IMR-90 (cell line): ENCODE results near the gene ATP5PB.

Experiments
- CEBPB ChIP-seq: IDR thresholded peaks from 2 replicates; pipeline ENCODE4 v1.6.1; 2012; ENCODE audit warnings: low read depth, low read length, improper control_type of control experiment
- CHD1 ChIP-seq: IDR thresholded peaks from 2 replicates; pipeline ENCODE4 v1.6.1; 2012; ENCODE audit warnings: low read depth, low read length, improper control_type of control experiment
- MAFK ChIP-seq: IDR thresholded peaks from 2 replicates; pipeline ENCODE4 v1.6.1; 2012; ENCODE audit warnings: low read depth, low read length, improper control_type of control experiment
- MAZ ChIP-seq: IDR thresholded peaks from 2 replicates; pipeline ENCODE4 v1.6.1; 2012; ENCODE audit warnings: low read depth, mild to moderate bottlenecking, low read length, improper control_type of control experiment, moderate library complexity, borderline replicate concordance
- MXI1 ChIP-seq: IDR thresholded peaks from 2 replicates; pipeline ENCODE4 v1.6.1; 2012; ENCODE audit warnings: low read depth, mild to moderate bottlenecking, low read length, moderate library complexity, borderline replicate concordance
- NFE2L2 ChIP-seq: fragments of 150-350 bp; IDR thresholded peaks from 2 replicates; pipeline ENCODE4 v1.6.1; 2016; ENCODE audit warnings: low read depth, mild to moderate bottlenecking, low read length
- POLR2A ChIP-seq: IDR thresholded peaks from 2 replicates; pipeline ENCODE4 v1.6.1; 2012; ENCODE audit warnings: mild to moderate bottlenecking, low read depth, low read length
- RAD21 ChIP-seq: IDR thresholded peaks from 2 replicates; pipeline ENCODE4 v1.6.1; 2012; ENCODE audit warnings: low read length, improper control_type of control experiment
- RCOR1 ChIP-seq: IDR thresholded peaks from 2 replicates; pipeline ENCODE4 v1.6.1; 2012; ENCODE audit warnings: mild to moderate bottlenecking, low read length, improper control_type of control experiment; ENCODE audit not compliant: insufficient replicate concordance
- RFX5 ChIP-seq: IDR thresholded peaks from 2 replicates; pipeline ENCODE4 v1.8.0; 2012; ENCODE audit warnings: low read depth, mild to moderate bottlenecking, low read length, moderate library complexity
- SMC3 ChIP-seq: fragments of 150-350 bp; IDR thresholded peaks from 2 replicates; pipeline ENCODE4 v1.6.1; 2016; ENCODE audit warnings: low read depth, mild to moderate bottlenecking, antibody characterized with exemption, low read length, moderate library complexity
- TF ChIP-seq, protein P1 (sequence below): conservative IDR thresholded peaks from 2 replicates; pipeline ENCODE4 v1.5.1; 2012; ENCODE audit warnings: mild to moderate bottlenecking, low read depth, low read length, improper control_type of control experiment
- TF ChIP-seq, protein P2 (sequence below): fragments of 150-350 bp; IDR thresholded peaks from 2 replicates; pipeline ENCODE4 v1.6.1; 2017; ENCODE audit warnings: mild to moderate bottlenecking, antibody characterized with exemption, low read length, low read depth

DNA sequence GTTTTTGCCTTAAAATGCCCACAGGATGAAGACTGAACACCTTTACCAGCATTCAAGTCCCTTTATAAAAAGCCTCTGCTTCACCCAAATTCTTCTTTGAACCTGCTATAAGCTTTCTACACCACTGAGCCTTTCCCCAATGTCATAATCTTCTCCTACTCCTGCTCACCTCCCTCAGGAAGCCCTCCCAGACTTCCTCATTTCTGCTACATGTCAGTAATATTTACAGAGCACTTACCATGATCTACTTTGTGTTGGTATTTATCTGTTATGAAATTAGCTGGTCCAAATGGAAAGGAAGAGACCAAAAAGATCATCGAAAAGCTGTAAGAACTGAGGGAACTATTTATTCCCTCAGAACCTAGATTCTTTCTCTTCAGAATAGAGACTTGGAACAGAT is 30.2 kb upstream of the ATP5PB start:
- TF ChIP-seq POLR2A (no peak), SMC3 (no peak), MAZ (no peak), MAFK (no peak), RCOR1 (no peak), NFE2L2 (no peak), MXI1 (no peak), CEBPB (no peak), RAD21 (no peak), RFX5 (no peak), CHD1 (no peak)
- TF ChIP-seq, protein P1, sequence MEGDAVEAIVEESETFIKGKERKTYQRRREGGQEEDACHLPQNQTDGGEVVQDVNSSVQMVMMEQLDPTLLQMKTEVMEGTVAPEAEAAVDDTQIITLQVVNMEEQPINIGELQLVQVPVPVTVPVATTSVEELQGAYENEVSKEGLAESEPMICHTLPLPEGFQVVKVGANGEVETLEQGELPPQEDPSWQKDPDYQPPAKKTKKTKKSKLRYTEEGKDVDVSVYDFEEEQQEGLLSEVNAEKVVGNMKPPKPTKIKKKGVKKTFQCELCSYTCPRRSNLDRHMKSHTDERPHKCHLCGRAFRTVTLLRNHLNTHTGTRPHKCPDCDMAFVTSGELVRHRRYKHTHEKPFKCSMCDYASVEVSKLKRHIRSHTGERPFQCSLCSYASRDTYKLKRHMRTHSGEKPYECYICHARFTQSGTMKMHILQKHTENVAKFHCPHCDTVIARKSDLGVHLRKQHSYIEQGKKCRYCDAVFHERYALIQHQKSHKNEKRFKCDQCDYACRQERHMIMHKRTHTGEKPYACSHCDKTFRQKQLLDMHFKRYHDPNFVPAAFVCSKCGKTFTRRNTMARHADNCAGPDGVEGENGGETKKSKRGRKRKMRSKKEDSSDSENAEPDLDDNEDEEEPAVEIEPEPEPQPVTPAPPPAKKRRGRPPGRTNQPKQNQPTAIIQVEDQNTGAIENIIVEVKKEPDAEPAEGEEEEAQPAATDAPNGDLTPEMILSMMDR: no peak
- TF ChIP-seq, protein P2, sequence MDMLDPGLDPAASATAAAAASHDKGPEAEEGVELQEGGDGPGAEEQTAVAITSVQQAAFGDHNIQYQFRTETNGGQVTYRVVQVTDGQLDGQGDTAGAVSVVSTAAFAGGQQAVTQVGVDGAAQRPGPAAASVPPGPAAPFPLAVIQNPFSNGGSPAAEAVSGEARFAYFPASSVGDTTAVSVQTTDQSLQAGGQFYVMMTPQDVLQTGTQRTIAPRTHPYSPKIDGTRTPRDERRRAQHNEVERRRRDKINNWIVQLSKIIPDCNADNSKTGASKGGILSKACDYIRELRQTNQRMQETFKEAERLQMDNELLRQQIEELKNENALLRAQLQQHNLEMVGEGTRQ: no peak
